G401.6 (cell line): ENCODE data around the gene SLCO2A1.
A peak's percentile ranks its signal among the peaks of the same experiment; 100 is the strongest.

Source experiments
- FAIRE-seq: peaks from 2 replicates; lab custom pipeline; 2012; peaks lifted over from hg19 to GRCh38; lab: Jason Lieb, UNC

SLCO2A1 gene

GRCh38 chr3:133933097-133934024, 96.4 kb downstream of the SLCO2A1 start:
- no peak for FAIRE-seq

DNA sequence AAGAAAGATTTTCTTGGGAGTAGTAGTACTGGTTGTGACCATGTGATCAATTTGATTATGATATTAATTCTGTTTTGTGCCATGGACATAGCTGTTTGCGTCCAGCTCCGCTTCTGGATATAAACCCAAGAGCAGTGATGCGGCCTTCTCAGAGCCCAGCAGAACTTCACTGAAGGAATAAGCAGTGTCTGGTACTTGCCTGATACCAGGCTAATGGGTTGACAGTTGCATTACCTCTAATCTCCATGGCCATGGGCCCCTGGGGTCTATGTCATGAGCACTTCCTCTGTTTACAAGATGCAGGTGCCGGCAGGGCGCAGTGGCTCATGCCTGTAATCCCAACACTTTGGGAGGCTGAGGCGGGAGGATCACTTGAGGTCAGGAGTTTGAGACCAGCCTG, 97.7 kb downstream of the SLCO2A1 start:
- no peak for FAIRE-seq

- no peak for FAIRE-seq
Observed at GRCh38 chr3:133931084-133931483, 98.6 kb downstream of the SLCO2A1 start.

DNA sequence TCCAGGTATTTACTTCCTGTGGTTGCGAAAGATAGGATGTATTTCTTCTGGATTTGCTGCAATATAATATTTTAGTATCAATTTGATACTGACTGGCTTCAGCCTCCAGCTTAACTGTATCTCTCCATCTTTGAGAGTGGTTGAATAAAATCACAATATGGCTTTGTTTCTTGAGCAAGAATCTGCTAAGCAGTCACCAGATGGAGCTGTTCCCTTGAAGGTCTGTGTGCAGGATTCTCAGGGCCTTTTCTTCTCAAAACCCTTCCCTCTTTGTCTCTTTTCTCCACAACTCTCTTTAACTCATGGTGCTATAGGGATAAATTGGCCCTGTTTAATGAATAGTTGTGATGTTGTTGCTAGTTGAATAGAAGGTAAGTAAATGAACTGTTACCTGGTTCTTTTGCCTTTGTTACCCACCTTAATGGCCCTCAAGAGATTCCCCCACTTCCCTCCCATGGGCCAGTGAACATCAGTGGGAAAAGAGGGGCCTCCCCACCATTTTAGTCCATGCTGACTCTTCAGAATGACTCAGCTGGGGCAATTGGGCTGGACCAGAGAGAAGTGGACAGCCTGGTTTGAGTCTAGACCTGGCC, 99.3 kb downstream of the SLCO2A1 start:
- peak; percentile 94 for FAIRE-seq

- no peak for FAIRE-seq
Observed at GRCh38 chr3:133928903-133929607, 100.7 kb downstream of the SLCO2A1 start.

GRCh38 chr3:133928136-133928893, 101.4 kb downstream of the SLCO2A1 start:
- FAIRE-seq = no peak

- FAIRE-seq = no peak
Observed at GRCh38 chr3:133927540-133928066, 102.1 kb downstream of the SLCO2A1 start.

DNA sequence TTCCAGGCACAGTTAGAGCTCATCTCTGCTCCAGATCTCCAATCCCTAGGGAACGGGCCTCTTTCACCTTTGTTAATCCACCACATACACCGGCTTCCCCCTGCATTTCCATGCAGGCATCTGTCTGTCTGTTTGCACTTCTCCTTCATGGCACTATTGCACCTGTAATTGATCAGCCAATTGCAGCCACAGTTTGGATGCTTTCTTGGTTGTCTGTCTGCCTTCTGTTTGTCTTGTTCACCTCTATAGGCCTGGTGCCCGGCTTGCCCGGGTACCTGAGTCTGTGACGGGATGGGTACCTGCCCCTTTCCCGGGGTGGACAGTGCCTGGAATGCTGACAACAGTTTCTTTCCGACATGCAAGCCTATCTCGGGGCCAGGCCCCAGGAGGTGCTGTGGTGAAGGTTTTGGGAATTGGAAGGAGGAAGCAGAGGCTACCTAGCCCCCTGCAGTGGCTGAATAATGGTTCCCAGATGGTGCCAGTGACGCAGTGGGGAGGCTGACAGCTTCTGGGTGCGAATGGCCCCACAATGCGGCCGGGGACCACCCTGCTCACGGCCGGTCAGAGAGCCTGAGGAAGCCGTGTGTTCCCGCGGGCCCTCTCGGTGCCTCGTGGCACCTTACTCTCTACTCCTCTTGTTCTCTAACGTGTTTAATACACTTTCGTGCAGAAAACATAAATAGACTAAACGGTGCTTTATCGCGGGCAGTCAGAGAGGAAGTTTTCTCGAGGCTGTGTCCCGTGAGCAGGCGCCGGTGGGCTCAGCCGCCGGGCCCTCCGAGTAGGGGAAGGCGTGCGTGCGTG, 102.8 kb downstream of the SLCO2A1 start:
- FAIRE-seq = no peak

- no peak for FAIRE-seq
Observed at GRCh38 chr3:133925960-133926735, 103.6 kb downstream of the SLCO2A1 start.

GRCh38 chr3:133924041-133924440, 105.7 kb downstream of the SLCO2A1 start:
- FAIRE-seq = no peak

- no peak for FAIRE-seq
Observed at GRCh38 chr3:133921592-133921991, 108.1 kb downstream of the SLCO2A1 start.

GRCh38 chr3:133917144-133917543, 112.6 kb downstream of the SLCO2A1 start:
- no peak for FAIRE-seq

- no peak for FAIRE-seq
Observed at GRCh38 chr3:133915685-133916658, 113.8 kb downstream of the SLCO2A1 start.

DNA sequence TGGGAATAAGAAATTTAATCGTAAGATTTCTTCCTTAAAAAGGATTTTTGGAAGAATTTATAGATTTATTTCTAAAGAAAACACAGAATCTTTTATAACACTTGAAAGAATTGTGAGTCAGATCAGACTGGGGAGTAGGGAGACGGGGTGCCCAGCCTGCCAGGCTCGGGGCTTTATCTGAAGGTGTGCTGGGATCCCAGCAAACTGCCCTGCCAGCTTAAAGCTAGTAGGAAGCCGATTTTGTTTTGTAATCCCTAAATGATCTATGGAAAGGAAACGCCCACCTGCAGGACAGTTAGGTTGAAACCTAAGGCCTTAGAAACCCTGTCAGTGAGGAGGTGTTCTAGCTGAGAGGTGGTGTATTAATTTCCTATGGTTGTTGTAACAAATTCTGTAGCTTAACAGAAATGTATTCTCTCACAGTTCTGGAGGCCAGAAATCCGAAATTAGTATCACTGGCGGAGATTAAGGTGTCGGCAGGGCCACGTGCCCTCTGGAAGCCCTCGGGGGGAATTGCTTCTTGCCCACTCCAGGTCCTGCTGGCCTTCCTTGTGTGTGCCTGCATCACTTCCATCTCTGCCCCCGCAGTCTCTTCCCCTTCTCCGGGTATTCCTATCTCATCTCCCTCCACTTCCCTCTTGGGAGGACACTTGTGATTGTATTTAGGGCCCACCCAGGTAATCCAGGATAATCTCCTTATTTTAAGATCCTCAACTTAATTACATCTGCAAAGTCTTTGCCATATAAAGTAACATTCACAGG, 114.7 kb downstream of the SLCO2A1 start:
- no peak for FAIRE-seq

DNA sequence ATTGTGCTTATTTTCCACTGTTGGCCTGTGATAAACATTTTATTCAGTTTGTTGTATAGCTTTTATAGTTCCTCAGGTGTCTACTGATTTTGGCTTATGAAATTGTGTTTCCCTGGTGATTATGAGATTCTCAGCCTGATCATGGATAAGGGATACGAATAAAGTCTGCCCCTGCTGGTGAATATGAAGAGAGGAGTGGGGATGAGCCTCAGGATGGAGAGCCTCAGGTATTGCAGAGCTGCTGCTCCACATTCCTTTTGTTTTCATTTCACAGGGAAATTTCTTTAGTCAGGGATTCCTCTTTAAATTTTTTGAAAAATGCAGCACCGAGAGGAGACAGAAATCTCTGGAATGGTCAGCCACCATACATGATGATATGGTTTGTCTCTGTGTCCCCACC, 119.3 kb downstream of the SLCO2A1 start:
- FAIRE-seq = no peak

DNA sequence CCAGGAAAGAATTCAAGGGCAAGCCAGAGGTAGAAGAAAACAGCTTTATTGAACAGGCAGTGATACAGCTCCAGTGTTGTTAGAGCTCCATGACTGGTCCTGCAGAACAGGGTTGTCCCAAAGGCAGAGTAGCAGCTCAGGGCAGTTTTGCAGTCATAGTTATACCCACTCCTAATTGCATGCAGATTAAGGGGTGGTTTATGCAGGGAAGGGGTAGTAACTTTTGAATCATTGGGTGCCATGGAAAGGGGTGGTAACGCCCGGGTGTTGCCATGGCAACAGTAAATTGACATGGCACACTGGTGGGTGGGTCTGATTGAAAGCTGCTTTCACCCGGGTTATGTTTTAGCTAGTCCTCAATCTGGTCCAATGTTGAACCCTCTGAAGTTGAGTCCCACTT, 124.3 kb downstream of the SLCO2A1 start:
- FAIRE-seq = no peak

DNA sequence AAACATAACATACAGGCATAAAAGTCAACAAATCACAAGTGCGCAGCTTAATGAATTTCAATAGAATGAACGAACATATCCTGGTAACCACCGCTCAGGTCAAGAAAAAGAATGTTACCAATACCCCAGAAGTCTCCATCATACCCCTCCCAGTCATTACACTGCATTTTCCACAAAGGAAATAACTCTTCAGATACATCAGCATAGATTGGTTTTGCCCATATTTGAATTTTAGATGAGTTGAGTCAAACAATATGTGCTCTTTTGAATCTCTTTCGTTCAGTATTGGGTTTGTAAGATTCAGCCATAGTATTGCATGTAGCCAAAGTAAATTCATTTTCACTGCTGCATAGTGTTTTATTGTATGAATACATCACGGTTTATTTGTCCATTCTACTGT, 127.9 kb downstream of the SLCO2A1 start:
- no peak for FAIRE-seq

GRCh38 chr3:133901083-133901482, 128.6 kb downstream of the SLCO2A1 start:
- FAIRE-seq = no peak
